Dorsolateral prefrontal cortex (tissue), 118 donors: Measurements from ENCODE around the gene AADAT. TPM values are rescaled to one million over a fixed set of nuclear protein-coding genes. Genes with fewer than 3 reads are reported as not detected.

Source experiments
- total RNA-seq, 120 experiments: library from RNA; stranded (reverse); gene quantifications; one replicate each; pipeline versions ENCODE4 v1.2.3 to v1.2.4, GENCODE V29; 2022

The AADAT gene
- total RNA-seq, 120 experiments from 2014 or later: 11.1 to 25.5 (median 16.1) TPM

Other genes with a start within 250 kb of the AADAT start
- gene MFAP3L, start 63.6 kb downstream of the AADAT start, total RNA-seq: 100 to 1,000 TPM in 13 of 120 experiments, 10 to 100 TPM in 107; 42.2 to 154 (median 73.9) TPM